IMR-90 (cell line): ENCODE results near the gene SDK1. TPM values are rescaled to one million over a fixed set of nuclear protein-coding genes. Genes with fewer than 3 reads are reported as not detected.

Source experiments
- ATAC-seq: fragments of 200-7000 bp; cut with Tn5 transposase; 2 replicates; pipeline ENCODE4 v1.9.1; 2020; ENCODE audit warnings: low read depth, mild to moderate bottlenecking, moderate library complexity
- BruUV-seq: library from RNA; stranded (reverse); fragments of 400-500 nt; replicated peaks from 2 replicates; lab custom pipeline; 2021; lab: Mats Ljungman, UMichigan
- CTCF ChIA-PET: fragments of 300-600 bp; formaldehyde crosslinking; extraction: SDS; loops from one replicate; lab custom pipeline; 2021; ENCODE audit warnings: antibody characterized with exemption; lab: Yijun Ruan, JAX
- POLR2A ChIA-PET: fragments of 300-600 bp; sonication (Branson Sonifier 250); formaldehyde crosslinking; loops from one replicate; lab custom pipeline; 2022; ENCODE audit warnings: antibody characterized with exemption; ENCODE audit not compliant: unreplicated experiment; lab: Charles Lee
- DNase-seq: peaks from one replicate; pipeline ENCODE4 v3.0.0; 2013
- H2AFZ ChIP-seq: replicated peaks from 2 replicates; pipeline ENCODE3; 2013; ENCODE audit warnings: low read length, mild to moderate bottlenecking; ENCODE audit not compliant: poor library complexity
- H2AK5ac ChIP-seq: 2 replicates; pipeline ENCODE4 v1.6.1; 2013; ENCODE audit warnings: low read depth, low read length, inconsistent platforms
- H2AK9ac ChIP-seq: replicated peaks from 2 replicates; pipeline ENCODE3; 2013; ENCODE audit warnings: mild to moderate bottlenecking, low read depth, low read length, moderate library complexity; ENCODE audit not compliant: poor library complexity
- H2BK120ac ChIP-seq: 2 replicates; pipeline ENCODE4 v1.6.1; 2013; ENCODE audit warnings: low read depth, low read length, inconsistent platforms
- H2BK15ac ChIP-seq: 3 replicates; pipeline ENCODE4 v1.6.1; 2013; ENCODE audit warnings: low read depth, low read length, inconsistent platforms
- H2BK20ac ChIP-seq: 2 replicates; pipeline ENCODE4 v1.6.1; 2013; ENCODE audit warnings: low read depth, mild to moderate bottlenecking, inconsistent platforms, low read length, moderate library complexity
- H2BK5ac ChIP-seq: 2 replicates; pipeline ENCODE4 v1.6.1; 2013; ENCODE audit warnings: mild to moderate bottlenecking, low read depth, low read length, inconsistent platforms; ENCODE audit not compliant: poor library complexity, severe bottlenecking
- H3K14ac ChIP-seq: replicated peaks from 2 replicates; pipeline ENCODE4 v1.6.1; 2013; ENCODE audit warnings: low read depth, low read length, inconsistent platforms
- H3K18ac ChIP-seq: 2 replicates; pipeline ENCODE4 v1.6.1; 2013; ENCODE audit warnings: low read depth, low read length, control low read depth
- H3K23ac ChIP-seq: 2 replicates; pipeline ENCODE4 v1.6.1; 2013; ENCODE audit warnings: low read depth, low read length, inconsistent platforms
- H3K27ac ChIP-seq: 2 replicates; pipeline ENCODE4 v1.5.1; 2013; ENCODE audit warnings: mild to moderate bottlenecking, control low read depth, low read length; ENCODE audit not compliant: insufficient read depth
- H3K27me3 ChIP-seq: 2 replicates; pipeline ENCODE4 v1.6.1; 2013; ENCODE audit warnings: low read length; ENCODE audit not compliant: control insufficient read depth, insufficient read depth
- H3K36me3 ChIP-seq: 2 replicates; pipeline ENCODE4 v1.6.1; 2013; ENCODE audit warnings: low read length, mixed read lengths; ENCODE audit not compliant: control insufficient read depth, insufficient read depth
- H3K4ac ChIP-seq: 2 replicates; pipeline ENCODE4 v1.6.1; 2013; ENCODE audit warnings: low read depth, low read length, inconsistent platforms
- H3K4me1 ChIP-seq: 2 replicates; pipeline ENCODE4 v1.6.1; 2013; ENCODE audit warnings: low read length, mixed read lengths; ENCODE audit not compliant: control insufficient read depth, insufficient read depth
- H3K4me2 ChIP-seq: 2 replicates; pipeline ENCODE4 v1.6.1; 2013; ENCODE audit warnings: low read depth, mild to moderate bottlenecking, control low read depth, low read length, moderate library complexity
- H3K4me3 ChIP-seq: 2 replicates; pipeline ENCODE4 v1.5.1; 2013; ENCODE audit warnings: low read depth, mild to moderate bottlenecking, control low read depth, low read length, moderate library complexity; ENCODE audit not compliant: insufficient read depth
- H3K56ac ChIP-seq: 2 replicates; pipeline ENCODE4 v1.6.1; 2013; ENCODE audit warnings: low read length, inconsistent platforms; ENCODE audit not compliant: insufficient read depth; ENCODE audit errors: extremely low read depth
- H3K79me1 ChIP-seq, 2 experiments: 2 replicates each; pipeline ENCODE4 v1.6.1; 2013; ENCODE audit warnings: low read length in 2 of 2, inconsistent platforms in 1 of 2, low read depth in 1 of 2
- H3K9ac ChIP-seq: 2 replicates; pipeline ENCODE4 v1.6.1; 2013; ENCODE audit warnings: low read depth, low read length, control low read depth
- H3K9me1 ChIP-seq: 2 replicates; pipeline ENCODE4 v1.6.1; 2013; ENCODE audit warnings: low read length, inconsistent platforms; ENCODE audit not compliant: insufficient read depth
- H3K9me3 ChIP-seq: 2 replicates; pipeline ENCODE4 v1.6.1; 2013; ENCODE audit warnings: low read length; ENCODE audit not compliant: control insufficient read depth, insufficient read depth
- H4K20me1 ChIP-seq: 2 replicates; pipeline ENCODE4 v1.6.1; 2013; ENCODE audit warnings: low read length, inconsistent platforms; ENCODE audit not compliant: insufficient read depth
- H4K5ac ChIP-seq: 2 replicates; pipeline ENCODE4 v1.6.1; 2013; ENCODE audit warnings: mild to moderate bottlenecking, low read depth, low read length, control low read depth
- H4K8ac ChIP-seq, 2 experiments: 2 replicates each; pipeline ENCODE4 v1.6.1; 2013; ENCODE audit warnings: low read depth in 2 of 2, low read length in 2 of 2, control low read depth in 1 of 2, inconsistent platforms in 1 of 2
- H4K91ac ChIP-seq: 2 replicates; pipeline ENCODE4 v1.6.1; 2013; ENCODE audit warnings: low read depth, low read length, inconsistent platforms; ENCODE audit not compliant: insufficient read depth
- BHLHE40 ChIP-seq: fragments of 150-350 bp; IDR thresholded peaks from 2 replicates; pipeline ENCODE4 v1.6.1; 2016; ENCODE audit warnings: mild to moderate bottlenecking, low read depth, low read length
- CEBPB ChIP-seq: IDR thresholded peaks from 2 replicates; pipeline ENCODE4 v1.6.1; 2012; ENCODE audit warnings: low read depth, low read length, improper control_type of control experiment
- CHD1 ChIP-seq: IDR thresholded peaks from 2 replicates; pipeline ENCODE4 v1.6.1; 2012; ENCODE audit warnings: low read depth, low read length, improper control_type of control experiment
- CTCF ChIP-seq: conservative IDR thresholded peaks from 2 replicates; pipeline ENCODE4 v1.5.1; 2012; ENCODE audit warnings: mild to moderate bottlenecking, low read depth, low read length, improper control_type of control experiment
- ELK1 ChIP-seq: fragments of 150-350 bp; IDR thresholded peaks from 2 replicates; pipeline ENCODE4 v1.6.1; 2016; ENCODE audit warnings: low read depth, mild to moderate bottlenecking, low read length, moderate library complexity, borderline replicate concordance
- FOS ChIP-seq: fragments of 150-350 bp; IDR thresholded peaks from 2 replicates; pipeline ENCODE4 v1.6.1; 2016; ENCODE audit warnings: low read depth, low read length
- MAFK ChIP-seq: IDR thresholded peaks from 2 replicates; pipeline ENCODE4 v1.6.1; 2012; ENCODE audit warnings: low read depth, low read length, improper control_type of control experiment
- MAZ ChIP-seq: IDR thresholded peaks from 2 replicates; pipeline ENCODE4 v1.6.1; 2012; ENCODE audit warnings: low read depth, mild to moderate bottlenecking, low read length, improper control_type of control experiment, moderate library complexity, borderline replicate concordance
- MXI1 ChIP-seq: IDR thresholded peaks from 2 replicates; pipeline ENCODE4 v1.6.1; 2012; ENCODE audit warnings: low read depth, mild to moderate bottlenecking, low read length, moderate library complexity, borderline replicate concordance
- NFE2L2 ChIP-seq: fragments of 150-350 bp; IDR thresholded peaks from 2 replicates; pipeline ENCODE4 v1.6.1; 2016; ENCODE audit warnings: low read depth, mild to moderate bottlenecking, low read length
- POLR2A ChIP-seq: IDR thresholded peaks from 2 replicates; pipeline ENCODE4 v1.6.1; 2012; ENCODE audit warnings: mild to moderate bottlenecking, low read depth, low read length
- RAD21 ChIP-seq: IDR thresholded peaks from 2 replicates; pipeline ENCODE4 v1.6.1; 2012; ENCODE audit warnings: low read length, improper control_type of control experiment
- RCOR1 ChIP-seq: IDR thresholded peaks from 2 replicates; pipeline ENCODE4 v1.6.1; 2012; ENCODE audit warnings: mild to moderate bottlenecking, low read length, improper control_type of control experiment; ENCODE audit not compliant: insufficient replicate concordance
- RFX5 ChIP-seq: IDR thresholded peaks from 2 replicates; pipeline ENCODE4 v1.8.0; 2012; ENCODE audit warnings: low read depth, mild to moderate bottlenecking, low read length, moderate library complexity
- SMC3 ChIP-seq: fragments of 150-350 bp; IDR thresholded peaks from 2 replicates; pipeline ENCODE4 v1.6.1; 2016; ENCODE audit warnings: low read depth, mild to moderate bottlenecking, antibody characterized with exemption, low read length, moderate library complexity
- USF2 ChIP-seq: fragments of 150-350 bp; IDR thresholded peaks from 2 replicates; pipeline ENCODE4 v1.6.1; 2017; ENCODE audit warnings: mild to moderate bottlenecking, antibody characterized with exemption, low read length, low read depth
- WGBS, 2 experiments: methylation state at CpG; one replicate each; pipeline versions ENCODE4 v1.1.5 to v1.1.7; 2013; ENCODE audit warnings: missing lambda C conversion rate in 2 of 2; ENCODE audit not compliant: insufficient read length in 1 of 2; ENCODE audit errors: extremely low coverage in 2 of 2; 5-methylcytosine and 5-hydroxymethylcytosine counted together
- dilution Hi-C: fragments of 300-500 bp; cut with HindIII; formaldehyde crosslinking; loops from one replicate; pipeline ENCODE4 v1.14.3; 2018; ENCODE audit warnings: low sequenced_read_pairs; ENCODE audit not compliant: unreplicated experiment
- in situ Hi-C: fragments of 300-500 bp; cut with MboI; formaldehyde crosslinking; loops from 3 replicates; pipeline ENCODE4 v1.14.3; 2019; ENCODE audit warnings: low sequenced_read_pairs, inconsistent platforms, mixed read lengths
- intact Hi-C: fragments of 100-400 bp; cut with micrococcal nuclease; formaldehyde crosslinking; loops from 2 replicates; pipeline ENCODE4 v1.10.0; 2022
- polyA plus RNA-seq, 3 experiments: library from polyadenylated mRNA; depleted of rRNA; stranded (reverse); fragments of >200 nt; gene quantifications; 2 replicates each; pipeline ENCODE4 v1.2.3, GENCODE V29; 2012; ENCODE audit warnings: low replicate concordance in 1 of 3
- total RNA-seq: library from RNA; depleted of rRNA; stranded (reverse); fragments of >200 nt; gene quantifications from 2 replicates; pipeline ENCODE4 v1.2.3, GENCODE V29; 2012

The SDK1 gene
- total and polyA plus RNA-seq, 2 of the 4 experiments (the other 2 are of a cell fraction): 1.5 to 1.6 TPM

GRCh38 chr7:4166340-4166739 is 865.3 kb downstream of the SDK1 start:
- no peak overlapping the region for H2BK120ac ChIP-seq
- H3K79me1 ChIP-seq: no peaks in the 10 kb centered on the region
- 29% methylated on average over 1 of the region's 14 CpGs; no CpG with 5 or more reads in 1 of the 2 experiments for WGBS, 2 experiments
- no peaks in the 10 kb centered on the region for H3K36me3 ChIP-seq
- H2BK20ac ChIP-seq: no peak overlapping the region
- no peak overlapping the region for H2BK5ac ChIP-seq
- no peak overlapping the region for H3K56ac ChIP-seq
- no peak overlapping the region for H3K9ac ChIP-seq
- TF ChIP-seq RAD21: no peak
- TF ChIP-seq RCOR1: no peak
- no peak for TF ChIP-seq RFX5
- no peak for TF ChIP-seq NFE2L2
- no peak for TF ChIP-seq MAFK
- no peak for TF ChIP-seq MAZ
- no peak for TF ChIP-seq FOS
- TF ChIP-seq POLR2A: no peak
- no peak for TF ChIP-seq MXI1
- TF ChIP-seq SMC3: no peak
- TF ChIP-seq USF2: no peak
- TF ChIP-seq ELK1: no peak
- TF ChIP-seq CTCF: no peak
- TF ChIP-seq BHLHE40: no peak
- TF ChIP-seq CEBPB: no peak
- no peak for TF ChIP-seq CHD1
- no peaks in the 10 kb centered on the region for H4K20me1 ChIP-seq
- H3K4ac ChIP-seq: no peak overlapping the region
- ATAC-seq (no peak), DNase-seq (no peak)
- H2AK9ac ChIP-seq: no peak overlapping the region
- no peak overlapping the region for H2AFZ ChIP-seq
- peaks cover 10% of the 10 kb centered on the region for H3K9me3 ChIP-seq
- no peaks in the 10 kb centered on the region for H3K27me3 ChIP-seq
- H3K4me1 ChIP-seq: no peaks in the 10 kb centered on the region
- H3K4me2 ChIP-seq: no peak overlapping the region
- no peaks in the 10 kb centered on the region for H3K9me1 ChIP-seq
- H3K27ac ChIP-seq: no peak overlapping the region
- H4K8ac ChIP-seq: no peak overlapping the region
- no peak overlapping the region for H3K14ac ChIP-seq
- no peak overlapping the region for H4K91ac ChIP-seq
- no peak overlapping the region for H4K5ac ChIP-seq
- dilution Hi-C loops (no loop called here), in situ Hi-C loops (no loop called here), intact Hi-C loops (no loop called here)
- no peak overlapping the region for H2AK5ac ChIP-seq
- H3K18ac ChIP-seq: no peak overlapping the region
- CTCF ChIA-PET: no interaction called here
- POLR2A ChIA-PET: no interaction called here
- H2BK15ac ChIP-seq: no peak overlapping the region
- BruUV-seq: no TSS peak
- H3K23ac ChIP-seq: no peak overlapping the region
- no peak overlapping the region for H3K4me3 ChIP-seq
